Lower lobe of right lung (tissue), 2 donors: ENCODE data around the gene A1BG. TPM values are rescaled to one million over a fixed set of nuclear protein-coding genes. Genes with fewer than 3 reads are reported as not detected.

Experiments
- ATAC-seq, 2 donors: fragments of 200-7000 bp; cut with Tn5 transposase; one replicate each; pipeline ENCODE4 v1.9.1; 2020 to 2022; ENCODE audit warnings: mild to moderate bottlenecking in 2 of 2, moderate library complexity in 2 of 2
- DNase-seq: peaks from one replicate; pipeline ENCODE4 v3.0.0-alpha.2; 2020
- H3K27ac ChIP-seq: fragments of 200-600 bp; one replicate; pipeline ENCODE4 v1.8.0; 2022
- H3K27me3 ChIP-seq: fragments of 200-600 bp; one replicate; pipeline ENCODE4 v1.8.0; 2022; ENCODE audit warnings: low read depth
- H3K36me3 ChIP-seq: fragments of 200-600 bp; one replicate; pipeline ENCODE4 v1.8.0; 2022; ENCODE audit warnings: mild to moderate bottlenecking
- H3K4me1 ChIP-seq: fragments of 200-600 bp; one replicate; pipeline ENCODE4 v1.8.0; 2022
- H3K4me3 ChIP-seq: fragments of 200-600 bp; one replicate; pipeline ENCODE4 v1.8.0; 2022; ENCODE audit warnings: mild to moderate bottlenecking
- H3K9me3 ChIP-seq: fragments of 200-600 bp; one replicate; pipeline ENCODE4 v1.8.0; 2022
- intact Hi-C: fragments of 100-400 bp; cut with DNase I; formaldehyde crosslinking; loops from one replicate; pipeline ENCODE4 v1.11.0; 2022
- total RNA-seq: library from RNA; stranded (reverse); fragmentation: NEBNext Ultra II Directional; extraction: Animal tissue kit (Norgen Biotek cat#: 25700); gene quantifications from one replicate; pipeline ENCODE4 v1.2.1, GENCODE V29; 2021
- TF ChIP-seq, protein P1 (sequence below): fragments of 200-600 bp; IDR thresholded peaks from one replicate; pipeline ENCODE4 v1.8.0; 2022; ENCODE audit warnings: antibody characterized with exemption, mild to moderate bottlenecking
- donor health status: DM: no; HTN: yes; CAD: no; lungs with severe emphysema.

A1BG gene
- total RNA-seq, 1 donor from 2014 or later, result 14.0 TPM

DNA sequence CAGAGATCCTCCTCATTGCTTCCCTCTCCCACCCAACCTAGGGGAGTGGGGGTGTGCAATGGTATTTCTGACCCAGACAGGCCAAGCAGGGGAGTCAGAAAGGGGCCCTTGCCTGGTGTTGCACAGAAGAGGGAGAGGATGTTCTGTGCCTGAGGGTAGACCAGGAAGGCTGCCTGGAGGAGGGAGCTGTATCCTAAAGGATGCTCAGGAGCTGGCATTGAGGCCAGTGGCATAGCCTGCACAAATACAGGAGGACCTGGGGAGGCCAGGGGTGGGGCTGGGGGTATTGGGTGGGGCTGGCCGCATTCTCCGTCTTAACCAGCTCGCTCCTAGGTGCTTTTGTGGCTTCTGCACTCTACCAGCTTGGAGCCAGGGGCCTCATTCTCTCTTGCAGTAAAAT lies 46.6 kb upstream of the A1BG start:
- DNase-seq, result no peak
- TF ChIP-seq, protein P1, sequence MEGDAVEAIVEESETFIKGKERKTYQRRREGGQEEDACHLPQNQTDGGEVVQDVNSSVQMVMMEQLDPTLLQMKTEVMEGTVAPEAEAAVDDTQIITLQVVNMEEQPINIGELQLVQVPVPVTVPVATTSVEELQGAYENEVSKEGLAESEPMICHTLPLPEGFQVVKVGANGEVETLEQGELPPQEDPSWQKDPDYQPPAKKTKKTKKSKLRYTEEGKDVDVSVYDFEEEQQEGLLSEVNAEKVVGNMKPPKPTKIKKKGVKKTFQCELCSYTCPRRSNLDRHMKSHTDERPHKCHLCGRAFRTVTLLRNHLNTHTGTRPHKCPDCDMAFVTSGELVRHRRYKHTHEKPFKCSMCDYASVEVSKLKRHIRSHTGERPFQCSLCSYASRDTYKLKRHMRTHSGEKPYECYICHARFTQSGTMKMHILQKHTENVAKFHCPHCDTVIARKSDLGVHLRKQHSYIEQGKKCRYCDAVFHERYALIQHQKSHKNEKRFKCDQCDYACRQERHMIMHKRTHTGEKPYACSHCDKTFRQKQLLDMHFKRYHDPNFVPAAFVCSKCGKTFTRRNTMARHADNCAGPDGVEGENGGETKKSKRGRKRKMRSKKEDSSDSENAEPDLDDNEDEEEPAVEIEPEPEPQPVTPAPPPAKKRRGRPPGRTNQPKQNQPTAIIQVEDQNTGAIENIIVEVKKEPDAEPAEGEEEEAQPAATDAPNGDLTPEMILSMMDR, result no peak
- no peak overlapping the region for H3K4me3 ChIP-seq
- H3K9me3 ChIP-seq, result no peaks in the 10 kb centered on the region
- intact Hi-C loops, result no loop called here
- H3K36me3 ChIP-seq, result peaks cover 4% of the 10 kb centered on the region
- ATAC-seq, result no peak
- no peak overlapping the region for H3K27ac ChIP-seq
- H3K4me1 ChIP-seq, result peaks cover 16% of the 10 kb centered on the region
- peaks cover 18% of the 10 kb centered on the region for H3K27me3 ChIP-seq

DNA sequence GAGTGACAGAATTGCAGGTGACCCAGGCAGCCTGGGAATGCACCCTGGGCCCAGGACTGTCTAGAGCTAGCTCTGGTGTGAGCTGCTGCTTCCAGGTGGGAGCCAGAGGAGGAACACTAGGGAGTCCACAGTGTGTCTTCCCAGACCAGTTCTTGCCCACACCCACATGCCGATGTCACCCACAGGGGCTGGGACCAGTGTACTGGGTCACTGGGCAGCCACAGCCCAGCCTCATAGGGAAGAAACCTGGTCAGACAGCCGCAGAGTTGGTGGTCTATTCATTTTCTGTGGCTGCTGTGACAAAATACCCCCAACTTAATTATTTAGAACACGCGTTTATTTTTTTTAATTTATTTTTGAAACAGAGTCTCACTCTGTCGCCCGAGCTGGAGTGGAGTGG lies 45.3 kb upstream of the A1BG start:
- Histone ChIP-seq H3K9me3 (no peaks in the 10 kb centered on the region), H3K4me1 (peaks cover 16% of the 10 kb centered on the region), H3K4me3 (no peak overlapping the region), H3K27ac (no peak overlapping the region), H3K27me3 (peaks cover 18% of the 10 kb centered on the region), H3K36me3 (peaks cover 18% of the 10 kb centered on the region)
- TF ChIP-seq, protein P1, result no peak
- intact Hi-C loops, result no loop called here
- DNase-seq (no peak), ATAC-seq (no peak)

DNA sequence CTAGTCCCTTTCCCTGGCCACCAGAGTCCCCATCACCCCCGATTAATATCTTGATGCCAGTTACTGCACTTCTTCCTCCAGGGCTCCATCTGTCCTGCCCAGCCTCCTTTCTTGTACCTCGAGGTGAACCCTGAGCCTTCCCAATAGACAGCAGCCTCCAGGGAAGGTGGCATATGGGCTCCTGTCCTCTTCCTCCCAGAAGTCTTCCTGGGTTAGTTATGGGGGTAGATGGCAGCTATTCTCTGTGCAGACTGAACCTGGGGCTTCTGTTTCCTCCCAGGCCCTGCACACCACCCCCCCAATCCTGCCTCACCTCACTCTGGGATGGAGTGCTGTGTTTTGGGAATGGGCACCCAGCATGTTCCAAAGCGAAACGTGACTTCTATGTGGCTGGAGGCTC lies 44.8 kb upstream of the A1BG start:
- TF ChIP-seq, protein P1, result no peak
- Histone ChIP-seq H3K36me3 (peaks cover 22% of the 10 kb centered on the region), H3K27me3 (peaks cover 18% of the 10 kb centered on the region), H3K4me3 (no peak overlapping the region), H3K9me3 (no peaks in the 10 kb centered on the region), H3K4me1 (peaks cover 16% of the 10 kb centered on the region), H3K27ac (no peak overlapping the region)
- ATAC-seq, result no peak
- intact Hi-C loops, result no loop called here
- no peak for DNase-seq

DNA sequence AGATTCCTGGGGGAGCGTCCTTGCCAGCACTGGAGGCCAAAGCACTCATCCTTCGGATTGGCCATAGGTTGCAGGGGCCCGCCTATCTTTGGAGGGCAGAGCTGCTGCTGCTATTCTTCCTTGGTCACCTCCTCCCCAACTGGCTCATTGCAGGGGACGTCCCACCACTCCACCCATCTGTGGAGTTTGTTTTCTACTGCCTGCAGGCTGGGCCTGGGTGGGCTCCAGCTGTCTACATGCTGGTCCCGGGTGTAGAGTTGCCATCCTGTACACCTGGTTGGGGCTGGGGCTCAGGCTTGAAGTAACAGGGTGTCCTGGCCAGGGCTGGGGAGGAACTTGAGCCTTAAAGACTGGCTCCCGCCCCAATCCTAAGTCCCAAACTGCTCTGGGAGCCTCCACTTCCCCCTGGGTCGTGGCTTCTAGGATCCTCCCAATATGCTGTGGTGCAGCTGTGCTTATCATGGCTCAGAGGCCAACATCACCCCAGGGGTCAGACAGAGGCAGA lies 44.3 kb upstream of the A1BG start:
- Histone ChIP-seq H3K36me3 (peaks cover 27% of the 10 kb centered on the region), H3K27ac (no peak overlapping the region), H3K4me1 (peaks cover 16% of the 10 kb centered on the region), H3K27me3 (peaks cover 18% of the 10 kb centered on the region), H3K4me3 (no peak overlapping the region), H3K9me3 (no peaks in the 10 kb centered on the region)
- DNase-seq (no peak), ATAC-seq (no peak)
- intact Hi-C loops, result no loop called here
- TF ChIP-seq, protein P1, result no peak

DNA sequence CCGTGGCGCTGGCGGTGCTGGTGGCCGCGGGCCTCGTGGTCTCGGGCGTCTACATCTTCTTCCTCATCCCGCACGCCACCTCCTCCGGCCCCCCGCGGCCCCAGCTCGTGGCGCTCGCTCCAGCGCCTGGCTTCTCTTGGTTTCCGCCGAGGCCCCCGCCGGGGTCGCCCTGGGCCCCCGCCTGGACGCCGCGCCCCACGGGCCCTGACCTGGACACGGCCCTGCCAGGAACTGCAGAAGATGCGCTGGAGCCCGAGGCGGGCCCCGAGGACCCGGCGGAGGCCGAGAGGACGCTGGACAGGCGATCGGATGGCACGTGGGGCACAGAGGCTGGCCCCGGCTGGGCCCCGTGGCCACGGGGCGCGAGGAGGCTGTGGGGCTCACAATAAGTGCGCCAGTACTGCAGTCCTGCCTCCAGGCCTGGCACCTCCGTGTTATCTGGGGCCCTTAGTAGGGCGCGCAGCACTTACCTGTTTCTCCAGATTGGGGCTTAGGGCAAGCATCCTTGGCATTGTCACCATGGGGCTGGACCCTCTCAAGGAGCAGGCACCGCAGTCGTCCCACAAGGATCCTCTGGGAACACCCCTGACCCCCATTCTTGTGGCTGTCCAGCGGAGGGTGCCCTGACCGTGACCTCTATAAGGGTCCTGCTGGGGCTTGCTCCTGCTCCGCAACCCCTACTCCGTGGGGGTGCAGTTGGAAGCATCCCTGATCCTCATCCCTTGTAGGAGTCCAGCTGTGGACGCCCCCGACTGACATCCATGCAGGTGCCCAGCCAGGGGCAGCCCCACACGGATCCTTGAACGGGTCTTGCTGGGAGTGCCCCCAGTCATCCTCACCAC lies 43.6 kb upstream of the A1BG start:
- no peak overlapping the region for H3K4me3 ChIP-seq
- no peaks in the 10 kb centered on the region for H3K9me3 ChIP-seq
- TF ChIP-seq, protein P1, result no peak
- H3K4me1 ChIP-seq, result peaks cover 12% of the 10 kb centered on the region
- peaks cover 33% of the 10 kb centered on the region for H3K36me3 ChIP-seq
- H3K27me3 ChIP-seq, result peaks cover 18% of the 10 kb centered on the region
- DNase-seq (no peak), ATAC-seq (no peak)
- intact Hi-C loops, result no loop called here
- H3K27ac ChIP-seq, result no peak overlapping the region
